Astrocyte of the spinal cord (primary cell): ENCODE data around the gene C1S.

ENCODE experiments used
- DNase-seq: peaks from one replicate; pipeline ENCODE4 v3.0.0; 2011; ENCODE audit warnings: low read depth, low spot score
- H3K4me3 ChIP-seq: 2 replicates; pipeline ENCODE4 v1.5.1; 2011; ENCODE audit warnings: low read depth, mild to moderate bottlenecking, low read length, moderate library complexity
- CTCF ChIP-seq: IDR thresholded peaks from 2 replicates; pipeline ENCODE4 v1.5.1; 2012; ENCODE audit warnings: low read depth, mild to moderate bottlenecking, low read length, inconsistent platforms
- in situ Hi-C: cut with HindIII; loops from 2 replicates; pipeline ENCODE4 v1.10.0; 2017; ENCODE audit warnings: low sequenced_read_pairs

C1S gene

GRCh38 chr12:7072035-7072434 is 11.5 kb downstream of the C1S start:
- in situ Hi-C loops: no loop called here
- H3K4me3 ChIP-seq: no peak overlapping the region
- TF ChIP-seq CTCF: no peak
- no peak for DNase-seq

GRCh38 chr12:7072554-7072953 is 12.0 kb downstream of the C1S start:
- in situ Hi-C loops: no loop called here
- no peak for TF ChIP-seq CTCF
- DNase-seq: no peak
- H3K4me3 ChIP-seq: no peak overlapping the region

GRCh38 chr12:7073946-7074345 is 13.4 kb downstream of the C1S start:
- in situ Hi-C loops: no loop called here
- TF ChIP-seq CTCF: no peak
- DNase-seq: no peak
- H3K4me3 ChIP-seq: no peak overlapping the region

GRCh38 chr12:7075518-7075917 is 15.0 kb downstream of the C1S start:
- H3K4me3 ChIP-seq: no peak overlapping the region
- in situ Hi-C loops: no loop called here
- no peak for TF ChIP-seq CTCF
- no peak for DNase-seq

GRCh38 chr12:7075939-7076338 is 15.4 kb downstream of the C1S start:
- TF ChIP-seq CTCF: no peak
- in situ Hi-C loops: no loop called here
- no peak overlapping the region for H3K4me3 ChIP-seq
- DNase-seq: no peak

- TF ChIP-seq CTCF: no peak
- DNase-seq: no peak
- in situ Hi-C loops: no loop called here
- no peak overlapping the region for H3K4me3 ChIP-seq
These were observed 16.0 kb downstream of the C1S start for GRCh38 chr12:7076493-7076892.

- DNase-seq: no peak
- H3K4me3 ChIP-seq: no peak overlapping the region
- no peak for TF ChIP-seq CTCF
- in situ Hi-C loops: no loop called here
These were observed 17.6 kb downstream of the C1S start for GRCh38 chr12:7078163-7078562.
